ENCODE results near the gene ANKRD30A. TPM values are rescaled to one million over a fixed set of nuclear protein-coding genes. Genes with fewer than 3 reads are reported as not detected.

ANKRD30A gene
- total and polyA plus RNA-seq, 10 donors = not detected

GRCh38 chr10:37401225-37401624 is 275.8 kb downstream of the ANKRD30A start:
- Histone ChIP-seq H3K27me3 (replicated peaks in 1 of 7) (no peaks in the 10 kb centered on the region), H3K4me3 (no peak overlapping the region), H3K36me3 (no peaks in the 10 kb centered on the region), H3K27ac (no peak overlapping the region), H3K9me3 (peaks cover 0 to 55% (median 20%) of the 10 kb centered on the region in 8 donors), H3K4me1 (no peaks in the 10 kb centered on the region)
- DNase-seq = no peak
- intact Hi-C loops (cut with DNase I; ENCODE audit: low total_unique reads) = no loop called here
- WGBS, 5 donors = 60 to 72% (median 64%) methylated on average over 3 of the region's 3 CpGs
- no peak for TF ChIP-seq POLR2A (IDR thresholded peaks at IDR 0.05)
- TF ChIP-seq POLR2AphosphoS5 (IDR thresholded peaks at IDR 0.05) = no peak
- TF ChIP-seq CTCF (IDR thresholded peaks at IDR 0.05 in 8 of 11, conservative IDR thresholded peaks at IDR 0.05 in 3 of 11) = no peak

- TF ChIP-seq POLR2A (IDR thresholded peaks at IDR 0.05) (no peak), POLR2AphosphoS5 (IDR thresholded peaks at IDR 0.05) (no peak), CTCF (IDR thresholded peaks at IDR 0.05 in 8 of 11, conservative IDR thresholded peaks at IDR 0.05 in 3 of 11) (no peak)
- Histone ChIP-seq H3K9me3 (peaks cover 0 to 58% (median 34%) of the 10 kb centered on the region in 8 donors), H3K4me3 (no peak overlapping the region), H3K4me1 (no peaks in the 10 kb centered on the region), H3K27me3 (replicated peaks in 1 of 7) (no peaks in the 10 kb centered on the region), H3K36me3 (no peaks in the 10 kb centered on the region), H3K27ac (no peak overlapping the region)
- WGBS, 5 donors = 44 to 62% (median 60%) methylated on average over 2 of the region's 2 CpGs
- no peak for DNase-seq
- intact Hi-C loops (cut with DNase I; ENCODE audit: low total_unique reads) = no loop called here
Measured at GRCh38 chr10:37403776-37404175, 278.4 kb downstream of the ANKRD30A start.

Small RNA genes within 50 kb of the gene (small RNA-seq; reads per million reads assigned to genes)
- 0 reads per million in 4 donors for gene RF00019
- 0 reads per million in 4 donors for gene RN7SL314P
- 0 reads per million in 4 donors for gene RNU6-811P
